DMS53 treated with DMSO at 0.1 percent for 48 hours (cell line): ENCODE data around the gene NOTCH2.
"Not testable (repeated sequence)": the region's sequence is repeated elsewhere in the genome, so short reads cannot be mapped to it uniquely, and the experiment has no call there.

ENCODE experiments used
- DNase-seq: peaks from one replicate; lab custom pipeline; 2025; ENCODE audit not compliant: unreplicated experiment; lab: John Stamatoyannopoulos, UW

Gene NOTCH2

DNA sequence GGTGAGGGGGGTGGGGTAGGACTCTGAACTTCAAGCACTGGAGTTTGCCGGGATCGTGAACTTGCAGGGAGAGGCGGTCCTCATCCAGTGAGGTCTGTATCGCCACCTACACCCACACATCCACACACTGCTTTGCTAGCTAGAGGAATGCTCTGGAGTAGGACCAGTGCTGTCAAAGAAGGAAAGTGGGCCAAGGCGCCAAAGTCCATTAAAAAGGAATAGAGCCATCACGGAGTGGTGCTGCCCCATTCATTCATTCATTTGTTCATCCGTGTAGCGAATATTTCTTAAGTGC is 405 bp upstream of the NOTCH2 start:
- DNase-seq: not testable (repeated sequence)

GRCh38 chr1:120068683-120069066 is 787 bp downstream of the NOTCH2 start:
- DNase-seq: not testable (repeated sequence)

GRCh38 chr1:120048208-120048607 is 21.3 kb downstream of the NOTCH2 start:
- not testable (repeated sequence) for DNase-seq

DNA sequence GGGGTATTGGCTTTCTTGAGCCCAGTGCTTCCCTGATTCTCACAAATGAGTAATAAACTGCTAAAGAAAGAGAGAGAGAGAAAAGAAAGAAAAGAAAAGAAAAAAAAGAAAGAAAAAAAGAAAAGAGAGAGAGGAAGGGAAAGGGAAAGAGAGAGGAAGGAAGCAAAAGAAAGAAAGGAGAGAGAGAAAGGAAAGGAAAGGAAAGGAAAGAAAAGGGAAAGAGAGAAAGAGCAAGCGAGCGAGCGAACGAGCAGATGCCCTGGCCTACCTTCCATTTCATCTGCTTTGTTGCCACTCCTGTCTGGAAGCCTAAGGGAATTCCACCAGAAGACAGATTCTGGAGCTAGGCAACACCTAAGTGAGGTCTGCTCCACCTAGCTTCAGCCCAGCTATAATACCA is 27.7 kb downstream of the NOTCH2 start:
- DNase-seq: not testable (repeated sequence)

DNA sequence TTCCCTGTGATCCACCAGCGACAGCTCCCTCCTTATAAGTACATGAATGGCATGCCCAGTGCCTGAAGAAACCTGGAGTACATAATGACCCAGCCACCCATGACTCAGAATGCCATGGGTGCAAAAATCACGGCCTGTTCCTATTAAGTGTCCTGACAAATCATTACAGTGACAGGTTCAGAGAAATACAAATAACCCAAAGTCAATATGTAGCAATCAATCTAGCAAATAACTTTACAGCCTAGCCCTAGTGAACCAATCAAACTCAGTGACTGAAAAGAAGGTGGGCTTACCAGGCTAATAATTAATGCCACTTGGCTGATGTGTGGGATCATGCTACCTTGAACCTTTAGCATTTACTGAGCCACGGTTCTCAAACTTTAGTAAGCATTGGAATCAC is 37.2 kb downstream of the NOTCH2 start:
- DNase-seq: not testable (repeated sequence)

DNA sequence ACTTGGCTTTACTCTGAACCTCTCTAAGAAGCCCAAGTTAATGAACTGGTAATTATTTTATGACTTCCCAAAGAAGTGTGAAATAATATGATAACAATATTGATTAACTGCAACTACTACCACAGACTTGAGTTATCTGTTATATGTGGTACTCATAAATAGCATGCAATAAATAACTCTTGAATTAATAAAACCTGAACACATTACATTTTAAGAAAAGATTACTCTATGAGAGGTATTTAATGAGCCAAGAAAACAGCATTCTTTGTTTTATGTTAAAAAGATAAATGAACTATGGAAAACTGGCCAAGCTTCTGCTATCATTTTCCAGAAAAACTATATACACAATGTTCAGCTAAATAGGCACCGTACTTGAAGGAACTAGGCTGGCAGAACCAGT is 45.7 kb downstream of the NOTCH2 start:
- DNase-seq: not testable (repeated sequence)

DNA sequence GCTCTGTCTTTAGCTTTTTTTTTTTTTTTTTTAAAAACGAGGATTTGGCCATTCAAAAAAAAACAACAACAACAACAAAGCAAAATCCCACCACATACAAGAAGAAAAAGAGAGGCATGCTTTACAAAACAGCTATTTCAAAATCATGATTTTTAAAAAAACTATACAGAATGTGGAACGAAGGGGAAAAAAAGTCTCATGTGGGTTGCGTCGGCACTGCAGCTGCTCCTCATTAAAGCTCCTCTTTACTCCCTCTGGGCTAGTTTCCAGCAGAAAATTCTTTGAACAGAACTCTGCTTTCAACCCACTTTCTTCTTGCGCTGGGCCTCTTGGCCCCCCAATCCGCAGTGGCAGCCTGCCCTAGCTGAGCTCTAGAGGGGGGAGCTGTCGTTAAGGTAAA is 54.5 kb downstream of the NOTCH2 start:
- DNase-seq: not testable (repeated sequence)

GRCh38 chr1:120008320-120008719 is 61.1 kb downstream of the NOTCH2 start:
- not testable (repeated sequence) for DNase-seq

DNA sequence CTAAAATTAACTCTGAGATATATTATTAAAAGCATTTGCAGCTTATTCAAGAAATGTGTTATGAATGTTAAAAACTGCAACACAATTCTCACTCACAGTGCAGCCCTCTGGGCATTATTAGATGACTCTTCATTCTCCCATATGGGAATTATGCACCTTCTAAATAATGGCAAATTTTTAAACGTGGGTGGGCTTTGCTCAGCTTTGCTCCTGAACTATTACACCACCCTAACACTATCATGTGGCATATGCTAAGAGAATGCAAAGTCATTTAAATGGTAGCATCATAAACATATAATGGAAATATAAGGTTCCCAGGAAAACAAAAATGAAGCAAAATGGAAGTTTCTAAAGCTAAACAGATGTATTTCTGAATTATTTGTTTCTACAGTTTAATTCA is 61.6 kb downstream of the NOTCH2 start:
- DNase-seq: not testable (repeated sequence)

- DNase-seq: not testable (repeated sequence)
These were observed 68.4 kb downstream of the NOTCH2 start for GRCh38 chr1:120001035-120001434.

GRCh38 chr1:119996731-119997312 is 72.6 kb downstream of the NOTCH2 start:
- DNase-seq: not testable (repeated sequence)

- not testable (repeated sequence) for DNase-seq
These were observed 73.5 kb downstream of the NOTCH2 start for GRCh38 chr1:119995975-119996374.

- no peak for DNase-seq
These were observed 81.0 kb downstream of the NOTCH2 start for GRCh38 chr1:119988306-119989062.

DNA sequence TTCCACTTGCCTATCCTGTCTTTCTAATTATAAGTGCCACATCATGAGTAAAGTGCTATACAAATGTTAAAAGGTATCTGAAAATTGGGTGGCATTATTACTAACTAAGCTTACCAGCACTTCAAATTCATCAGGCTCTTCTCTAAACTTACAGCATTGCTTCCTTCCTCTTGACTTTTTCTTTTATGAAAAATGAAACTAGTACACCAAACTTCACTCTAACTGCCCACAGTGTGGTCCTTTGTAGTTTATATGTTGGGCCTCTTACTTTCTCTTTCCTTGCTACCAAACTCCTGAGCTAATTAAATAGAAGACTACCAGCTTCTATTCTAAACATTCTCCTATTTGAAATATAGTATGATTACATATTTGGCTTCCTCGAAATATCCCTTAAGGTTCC is 81.8 kb downstream of the NOTCH2 start:
- no peak for DNase-seq

- no peak for DNase-seq
These were observed 82.3 kb downstream of the NOTCH2 start for GRCh38 chr1:119987112-119987511.

DNA sequence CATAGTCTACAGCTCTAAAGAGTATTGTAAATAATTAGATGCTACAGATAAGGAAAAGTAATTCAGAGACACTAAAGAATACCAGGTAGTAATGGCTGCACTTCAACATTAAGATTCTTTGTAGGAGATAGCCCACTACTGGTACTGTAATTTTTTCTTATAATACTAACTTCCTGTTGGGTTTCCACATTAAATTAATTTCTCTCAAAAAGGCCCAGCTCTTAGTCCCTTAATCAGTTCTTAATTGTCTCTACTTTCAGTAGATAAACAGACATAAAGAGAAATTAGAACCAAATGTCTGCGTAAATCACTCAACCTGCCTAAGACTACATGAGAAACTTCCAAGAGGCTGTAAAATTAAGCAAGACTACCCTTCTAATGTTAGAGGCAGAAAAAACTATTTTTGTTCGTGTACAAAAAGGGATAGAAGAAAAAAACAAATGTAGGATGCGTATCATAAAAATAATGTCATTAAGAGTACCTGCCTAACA is 83.4 kb downstream of the NOTCH2 start:
- no peak for DNase-seq

GRCh38 chr1:119984771-119985170 is 84.7 kb downstream of the NOTCH2 start:
- DNase-seq: no peak

- no peak for DNase-seq
These were observed 87.3 kb downstream of the NOTCH2 start for GRCh38 chr1:119981986-119982815.

DNA sequence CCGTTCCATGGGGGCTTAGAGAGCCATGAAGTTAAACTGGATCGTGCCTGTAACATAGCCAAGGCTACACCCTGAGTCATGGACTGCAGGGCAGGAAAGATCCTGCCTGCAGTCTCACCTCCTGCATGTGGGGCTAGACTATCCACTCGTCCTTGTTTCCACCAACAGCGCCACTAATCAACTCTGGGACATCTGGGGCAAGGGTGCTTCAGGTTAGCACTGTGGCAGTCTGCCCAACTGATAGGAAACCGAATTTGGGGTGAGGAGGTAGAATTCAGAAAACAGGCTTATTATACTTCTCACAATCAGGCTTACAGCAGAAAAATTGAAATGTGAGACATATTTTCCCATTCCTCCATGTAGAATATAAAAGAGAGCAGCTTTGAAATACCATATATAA is 88.0 kb downstream of the NOTCH2 start:
- no peak for DNase-seq

DNA sequence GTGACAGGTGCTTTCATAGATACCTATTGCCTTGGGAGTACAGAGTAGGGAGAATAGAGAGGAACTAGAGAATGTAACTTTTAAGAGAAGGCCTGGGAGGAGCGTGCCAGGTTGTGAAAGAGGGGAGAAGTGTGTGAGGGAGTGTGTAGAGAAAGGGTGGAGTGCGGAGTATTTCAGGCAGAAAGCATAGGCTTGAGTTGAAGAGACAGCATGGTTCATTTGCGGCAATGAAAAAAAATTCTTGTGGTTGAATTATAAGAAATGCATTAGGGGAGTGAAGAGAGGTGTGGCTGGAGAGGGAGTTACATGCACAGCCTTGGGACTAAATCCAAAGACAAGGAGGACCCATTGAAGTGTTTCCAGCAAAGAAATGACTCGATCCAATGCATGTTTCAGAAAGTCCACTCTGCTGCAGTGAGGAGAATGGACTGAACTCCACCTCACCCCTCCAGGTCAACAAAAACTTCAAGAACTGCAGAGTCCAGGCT is 91.4 kb downstream of the NOTCH2 start:
- no peak for DNase-seq

GRCh38 chr1:119977113-119977736 is 92.2 kb downstream of the NOTCH2 start:
- DNase-seq: not testable (repeated sequence)
